Measurements from ENCODE around the gene BPNT1.
"Not testable (repeated sequence)": the region's sequence is repeated elsewhere in the genome, so short reads cannot be mapped to it uniquely, and the experiment has no call there.

Gene BPNT1

DNA sequence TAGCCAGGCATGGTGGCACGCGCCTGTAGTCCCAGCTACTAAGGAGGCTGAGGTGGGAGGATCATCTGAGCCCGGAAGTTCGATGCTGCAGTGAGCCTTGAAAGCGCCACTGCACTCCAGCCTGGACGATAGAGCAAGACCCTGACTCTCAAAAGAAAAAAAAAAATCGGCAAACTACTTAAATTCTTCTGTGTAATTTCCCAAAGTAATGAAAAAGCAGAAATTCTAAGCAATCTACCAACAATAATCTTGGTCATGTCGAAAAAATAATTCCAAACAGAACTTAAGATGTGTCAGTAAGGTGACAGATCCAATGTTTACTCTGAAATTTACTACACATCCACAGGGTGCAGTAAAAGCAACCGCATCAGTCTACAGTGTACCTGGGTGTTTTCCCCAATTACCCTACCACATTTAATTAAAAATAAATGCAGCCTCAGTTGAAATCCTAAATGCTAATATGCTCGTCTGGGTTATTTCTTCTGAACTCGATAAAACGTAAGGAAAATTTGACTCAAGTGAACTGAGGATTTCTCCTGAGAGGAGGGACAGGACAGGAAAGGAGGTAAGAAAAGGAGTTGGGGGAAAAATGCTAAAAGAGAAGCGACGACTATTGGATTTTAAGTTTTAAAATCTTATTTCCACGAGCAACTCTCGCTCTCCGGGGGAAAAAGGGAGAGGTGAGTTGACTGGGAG, 44.1 kb downstream of the BPNT1 start:
- TF ChIP-seq POLR2A (IDR thresholded peaks at IDR 0.05; ENCODE audit: extremely low read depth, insufficient read length) (no peak), MAX (IDR thresholded peaks at IDR 0.05; ENCODE audit: low read depth, low read length) (no peak), CTCF (IDR thresholded peaks at IDR 0.05; ENCODE audit: low read depth, low read length) (no peak), MYC (IDR thresholded peaks at IDR 0.05; ENCODE audit: low read depth, low read length) (no peak)
- peak; percentile 55 for DNase-seq (ENCODE audit: low read depth)
- peak overlapping the region; percentile 80 for H3K4me3 ChIP-seq (ENCODE audit: low read depth, low read length)

- TF ChIP-seq CTCF (IDR thresholded peaks at IDR 0.05; ENCODE audit: low read depth, low read length) (no peak), MAX (IDR thresholded peaks at IDR 0.05; ENCODE audit: low read depth, low read length) (no peak)
- DNase-seq (ENCODE audit: low read depth) = peak; percentile 60
- peak overlapping the region; percentile 80 for H3K4me3 ChIP-seq (ENCODE audit: low read depth, low read length)
Measured at GRCh38 chr1:220044678-220045355, 44.8 kb downstream of the BPNT1 start.

DNA sequence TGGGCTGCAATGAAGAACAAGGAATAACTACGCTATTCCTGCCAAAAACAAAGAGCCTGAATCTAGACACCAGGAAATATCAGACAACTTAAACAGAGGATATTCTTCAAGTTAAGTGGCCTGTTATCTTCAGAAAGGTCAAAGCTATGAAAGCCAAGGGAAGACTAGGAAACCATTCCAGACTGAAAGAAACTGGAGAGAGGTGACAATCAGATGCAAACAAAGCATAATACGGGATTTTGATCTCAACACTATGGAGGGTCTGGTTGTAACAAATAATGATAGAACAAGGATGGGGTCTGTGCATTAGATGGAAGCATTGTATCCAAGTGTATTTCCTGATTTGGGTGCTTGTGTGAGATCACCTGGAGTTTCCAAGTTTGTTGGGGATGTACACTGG, 45.9 kb downstream of the BPNT1 start:
- TF ChIP-seq POLR2A (IDR thresholded peaks at IDR 0.05; ENCODE audit: extremely low read depth, insufficient read length) (no peak), MYC (IDR thresholded peaks at IDR 0.05; ENCODE audit: low read depth, low read length) (no peak), MAX (IDR thresholded peaks at IDR 0.05; ENCODE audit: low read depth, low read length) (no peak), CTCF (IDR thresholded peaks at IDR 0.05; ENCODE audit: low read depth, low read length) (no peak)
- H3K4me3 ChIP-seq (ENCODE audit: low read depth, low read length) = peak overlapping the region; percentile 80
- no peak for DNase-seq (ENCODE audit: low read depth)

- DNase-seq (ENCODE audit: low read depth) = no peak
- H3K4me3 ChIP-seq (ENCODE audit: low read depth, low read length) = no peak overlapping the region
- TF ChIP-seq POLR2A (IDR thresholded peaks at IDR 0.05; ENCODE audit: extremely low read depth, insufficient read length) (no peak), CTCF (IDR thresholded peaks at IDR 0.05; ENCODE audit: low read depth, low read length) (no peak), MYC (IDR thresholded peaks at IDR 0.05; ENCODE audit: low read depth, low read length) (no peak), MAX (IDR thresholded peaks at IDR 0.05; ENCODE audit: low read depth, low read length) (no peak)
Measured at GRCh38 chr1:220040028-220040596, 49.5 kb downstream of the BPNT1 start.

- no peak overlapping the region for H3K4me3 ChIP-seq (ENCODE audit: low read depth, low read length)
- no peak for TF ChIP-seq CTCF (IDR thresholded peaks at IDR 0.05; ENCODE audit: low read depth, low read length)
- TF ChIP-seq MYC (IDR thresholded peaks at IDR 0.05; ENCODE audit: low read depth, low read length) = no peak
- TF ChIP-seq MAX (IDR thresholded peaks at IDR 0.05; ENCODE audit: low read depth, low read length) = no peak
- no peak for TF ChIP-seq POLR2A (IDR thresholded peaks at IDR 0.05; ENCODE audit: extremely low read depth, insufficient read length)
- no peak for DNase-seq (ENCODE audit: low read depth)
Measured at GRCh38 chr1:220038640-220039039, 50.9 kb downstream of the BPNT1 start.

- DNase-seq (ENCODE audit: low read depth) = peak; percentile 7
- not testable (repeated sequence) for H3K4me3 ChIP-seq (ENCODE audit: low read depth, low read length)
Measured at GRCh38 chr1:220037810-220038209, 51.8 kb downstream of the BPNT1 start.

Data from NB4 (cell line).